Hematopoietic multipotent progenitor cell treated with erythropoietin and hydrocortisone succinate and interleukin-3 and kit ligand, for 6 days (in vitro differentiated cells): ENCODE results near the gene ARAP1.
A peak's percentile ranks its signal among the peaks of the same experiment; 100 is the strongest.
"Not testable (repeated sequence)": the region's sequence is repeated elsewhere in the genome, so short reads cannot be mapped to it uniquely, and the experiment has no call there.

Experiments
- DNase-seq: peaks from one replicate; pipeline ENCODE4 v3.0.0-alpha.2; 2015

Gene ARAP1

DNA sequence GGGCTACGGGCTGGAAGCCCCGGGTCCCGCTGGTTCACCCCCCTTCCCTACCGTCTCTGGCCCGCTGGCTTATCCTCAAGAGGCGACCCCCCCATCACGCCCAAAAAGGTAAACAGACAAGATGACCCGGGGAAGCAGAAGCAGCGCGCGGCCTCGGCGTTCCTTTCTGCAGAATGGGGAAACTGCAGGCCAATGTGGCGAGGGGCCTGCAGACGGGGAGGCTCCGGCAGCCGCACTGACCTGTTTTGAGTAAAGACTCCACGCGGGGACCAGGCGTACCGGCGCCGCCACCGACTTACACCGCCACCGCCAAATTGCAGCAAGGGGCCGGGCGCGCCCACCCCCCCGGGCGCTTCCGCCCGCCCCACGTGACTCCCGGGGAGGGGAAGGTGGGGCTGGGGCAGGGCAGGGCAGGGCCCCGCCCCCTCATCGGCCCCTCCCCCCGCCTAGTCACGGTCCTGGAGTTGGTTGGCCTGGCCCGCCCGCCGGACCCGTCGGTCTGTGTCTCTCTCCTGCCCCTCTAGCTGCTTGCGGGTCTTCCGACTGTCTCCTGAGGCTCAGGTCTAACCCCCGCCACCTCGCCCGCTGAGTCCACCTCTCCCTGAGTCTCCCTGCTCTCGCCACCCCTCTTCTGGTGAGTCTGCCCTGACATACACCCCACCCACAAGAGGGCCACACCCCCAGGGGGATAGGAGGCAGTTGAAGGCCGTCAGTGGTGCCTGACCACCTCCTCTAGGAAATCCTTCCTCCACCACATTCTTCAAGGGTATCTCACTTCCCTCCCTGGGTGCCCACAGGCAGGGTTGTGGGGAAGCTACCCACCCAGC, at the start of gene ARAP1:
TSS of gene ARAP1 (minus strand) at position 321 of the 827 bp plus-strand sequence. CDS start 25,280 bp downstream, outside the sequence.
- DNase-seq, result peak; percentile 88

DNA sequence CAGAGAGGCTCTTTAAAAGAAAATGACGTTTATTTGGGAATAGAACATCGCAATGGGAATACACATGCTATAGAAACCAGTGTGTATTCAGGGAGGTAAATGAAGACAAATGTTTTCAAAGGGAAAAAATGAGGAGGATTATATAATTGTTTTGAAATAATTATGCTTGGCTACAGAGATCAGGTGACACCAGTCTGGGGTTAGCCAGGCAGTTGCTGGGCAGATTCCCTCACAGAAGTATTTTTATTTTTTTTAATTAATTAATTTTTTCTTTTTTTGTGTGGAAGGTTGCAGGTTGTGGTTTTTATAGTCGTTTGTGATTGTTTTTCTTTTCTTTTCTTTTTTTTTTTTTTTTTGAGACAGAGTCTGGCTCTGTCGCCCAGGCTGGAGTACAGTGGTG, 47.2 kb upstream of the ARAP1 start:
- peak; percentile 8 for DNase-seq

DNA sequence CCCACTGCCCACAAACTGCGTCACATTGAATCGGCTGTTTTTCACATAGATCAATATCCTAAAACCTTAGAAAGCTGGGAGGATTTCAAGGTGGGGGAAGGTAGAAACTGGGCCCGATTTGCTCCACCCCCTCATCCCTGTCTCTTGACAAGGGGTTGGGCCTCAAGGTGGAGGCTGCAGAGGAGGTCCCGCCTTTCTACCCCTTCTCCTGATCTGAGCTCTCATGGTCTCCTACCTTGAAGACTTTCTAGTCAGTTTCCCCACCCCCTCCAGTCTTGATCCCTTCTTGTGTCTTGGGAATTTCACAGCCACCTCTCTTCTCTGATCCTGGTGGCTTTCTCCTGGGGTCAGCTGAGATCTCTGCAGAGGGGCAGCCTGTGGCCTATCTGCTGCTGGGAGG, 46.2 kb upstream of the ARAP1 start:
- no peak for DNase-seq

DNA sequence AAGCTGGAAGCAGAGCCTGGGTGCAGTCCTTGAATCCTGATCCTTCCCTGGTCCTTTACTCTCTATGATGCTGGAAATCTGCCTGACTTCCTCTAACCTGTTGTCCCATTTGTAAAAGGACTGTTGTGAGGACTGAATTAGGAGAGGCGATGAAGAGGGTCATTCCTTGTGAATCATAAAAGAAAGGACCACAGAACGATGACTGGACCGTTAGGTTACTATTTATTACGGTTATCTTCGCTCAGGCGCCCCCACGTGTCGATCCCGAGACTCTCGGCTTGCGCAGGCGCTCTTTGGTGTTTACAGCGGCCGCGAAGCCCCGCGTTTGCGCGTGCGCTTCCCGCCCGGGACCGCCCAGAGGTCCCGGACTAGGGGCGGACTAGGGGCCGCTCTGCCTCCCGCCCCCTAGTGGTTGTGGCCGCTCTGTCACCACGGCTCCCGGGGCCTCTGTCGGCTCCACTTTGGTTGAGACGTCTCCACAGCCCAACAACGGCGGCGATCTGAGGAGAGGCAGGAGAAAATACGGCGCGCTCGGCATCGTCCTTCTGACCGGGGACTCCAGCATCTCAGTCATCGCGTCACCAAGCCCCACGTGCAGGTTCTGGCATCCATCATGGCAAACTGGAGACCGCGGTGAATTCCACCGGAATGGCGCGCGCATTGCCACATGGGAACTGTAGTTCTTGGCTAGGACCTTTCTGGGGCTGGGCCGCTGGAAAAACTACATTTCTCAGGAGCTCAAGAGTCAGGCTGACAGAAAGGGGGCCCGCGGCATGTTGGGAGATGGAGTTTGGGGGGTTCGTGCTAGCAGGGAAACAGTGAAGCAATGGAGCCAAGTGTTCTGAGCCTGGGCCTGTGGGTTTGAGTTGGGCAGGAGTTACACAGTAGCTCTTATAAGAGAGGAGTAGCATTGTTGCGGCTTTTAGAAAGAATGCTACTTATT, 41.5 kb upstream of the ARAP1 start, which contains the start of gene STARD10:
TSS of gene STARD10 (minus strand) at position 623 of the 943 bp plus-strand sequence. CDS start 12,866 bp downstream, outside the sequence.
- DNase-seq, result peak; percentile 99

DNA sequence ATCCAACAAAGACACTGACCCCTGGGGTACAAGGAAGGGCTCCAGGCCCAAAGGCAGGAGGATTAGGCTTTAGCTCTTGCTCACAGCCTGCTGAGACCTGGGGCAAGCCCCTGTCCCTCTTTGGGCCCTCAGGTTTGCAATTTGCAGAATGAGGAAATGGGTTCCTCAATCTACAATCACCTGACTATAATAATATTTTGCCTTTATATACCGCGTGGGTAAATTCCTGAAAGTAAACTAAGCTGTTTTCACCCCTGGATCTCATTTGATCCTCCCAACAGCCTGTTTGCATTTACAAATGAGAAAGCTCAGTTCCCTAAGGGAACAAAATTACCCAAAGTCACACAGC, 40.8 kb upstream of the ARAP1 start:
- DNase-seq, result no peak

DNA sequence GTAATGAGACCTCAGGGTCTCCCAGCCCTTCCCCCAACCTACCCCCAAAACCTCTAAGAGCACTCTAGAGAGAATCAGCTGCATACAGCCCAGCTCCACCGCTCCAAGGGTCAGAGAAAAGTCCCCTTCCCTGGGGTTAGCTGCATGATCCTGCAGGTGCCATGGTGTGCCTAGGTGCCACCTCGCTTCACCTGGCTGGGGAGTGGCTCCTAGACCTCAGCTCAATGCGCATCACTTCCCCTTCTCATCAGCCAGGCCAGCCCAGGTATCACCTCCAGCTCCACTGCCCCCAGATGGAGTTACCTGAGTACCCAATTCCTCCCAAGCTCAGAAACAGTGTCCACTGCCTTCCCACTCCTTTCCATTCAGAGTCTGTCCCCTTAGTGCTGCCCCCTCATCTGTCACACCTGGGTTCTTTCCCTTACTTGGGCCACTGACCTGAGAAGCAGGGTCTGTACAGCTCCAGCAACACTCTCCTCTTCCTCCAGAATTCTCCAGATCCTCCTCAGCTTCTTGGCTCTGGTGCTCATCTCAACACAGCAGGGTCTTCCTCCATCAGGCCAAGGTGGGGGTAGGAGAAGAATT, 40.3 kb upstream of the ARAP1 start:
- no peak for DNase-seq

DNA sequence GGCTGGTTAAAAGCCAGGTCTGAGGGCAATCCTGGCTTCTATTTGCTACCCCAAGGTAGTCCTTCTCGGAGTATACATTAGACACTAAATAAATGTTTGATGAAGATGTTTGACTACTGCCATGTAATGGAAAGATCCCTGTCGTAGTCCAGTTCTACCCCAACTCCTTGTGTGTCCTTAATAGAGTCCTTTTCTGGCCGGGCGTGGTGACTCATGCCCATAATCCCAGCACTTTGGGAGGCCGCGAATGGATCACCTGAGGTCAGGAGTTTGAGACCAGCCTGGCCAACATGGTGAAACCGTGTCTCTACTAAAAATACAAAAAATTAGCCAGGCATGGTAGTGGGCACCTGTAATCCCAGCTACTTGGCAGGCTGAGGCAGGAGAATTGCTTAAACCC, 39.0 kb upstream of the ARAP1 start:
- not testable (repeated sequence) for DNase-seq

DNA sequence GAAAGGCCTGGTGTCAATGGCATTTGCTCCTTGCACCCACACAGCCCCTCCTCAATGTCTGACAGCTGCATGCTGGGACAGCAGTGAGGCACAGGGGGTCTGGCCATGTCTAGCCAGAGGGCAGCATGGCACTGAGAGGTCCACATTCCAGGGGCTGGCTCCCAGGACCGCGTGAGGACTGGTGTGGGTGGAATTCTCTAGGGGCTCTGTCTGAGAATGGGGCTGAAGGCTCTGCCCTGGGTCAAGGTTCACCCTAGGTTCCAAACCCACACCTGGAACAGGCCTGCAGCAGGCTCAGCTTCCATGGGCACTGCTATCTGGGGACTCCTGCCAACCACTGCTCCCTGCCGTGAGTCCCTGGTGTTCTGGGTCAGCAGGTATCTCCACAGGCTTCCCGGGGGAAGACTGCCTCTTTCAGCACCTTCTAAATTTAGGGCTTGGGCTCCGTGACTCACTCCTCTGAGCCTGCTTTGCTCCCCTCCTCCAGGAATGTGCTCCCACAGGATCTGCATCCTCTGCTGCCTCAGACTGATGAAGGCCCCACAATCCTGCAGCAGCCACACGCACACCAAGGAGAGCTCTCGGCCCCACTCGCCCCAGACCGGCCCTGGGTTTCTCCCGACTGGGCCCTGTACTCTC, 37.4 kb upstream of the ARAP1 start:
- no peak for DNase-seq

DNA sequence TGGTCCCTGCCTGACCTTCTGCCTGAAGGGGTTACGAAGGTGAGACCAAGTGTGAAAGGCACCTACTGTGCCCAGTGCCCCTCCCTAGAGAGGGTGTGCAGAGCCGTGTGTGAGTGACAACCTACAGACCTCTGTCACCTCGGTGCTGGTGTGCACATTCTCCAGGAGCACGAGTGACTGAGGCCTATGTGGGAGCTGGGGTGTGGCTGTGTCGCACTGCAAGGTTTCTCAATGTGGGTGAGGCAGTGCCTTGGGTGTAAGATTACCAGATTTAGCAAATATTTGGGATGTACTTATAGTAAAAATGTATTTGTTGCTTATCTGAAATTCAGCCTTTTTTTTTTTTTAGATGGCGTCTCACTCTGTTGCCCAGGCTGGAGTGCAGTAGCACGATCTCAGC, 36.0 kb upstream of the ARAP1 start:
- no peak for DNase-seq

DNA sequence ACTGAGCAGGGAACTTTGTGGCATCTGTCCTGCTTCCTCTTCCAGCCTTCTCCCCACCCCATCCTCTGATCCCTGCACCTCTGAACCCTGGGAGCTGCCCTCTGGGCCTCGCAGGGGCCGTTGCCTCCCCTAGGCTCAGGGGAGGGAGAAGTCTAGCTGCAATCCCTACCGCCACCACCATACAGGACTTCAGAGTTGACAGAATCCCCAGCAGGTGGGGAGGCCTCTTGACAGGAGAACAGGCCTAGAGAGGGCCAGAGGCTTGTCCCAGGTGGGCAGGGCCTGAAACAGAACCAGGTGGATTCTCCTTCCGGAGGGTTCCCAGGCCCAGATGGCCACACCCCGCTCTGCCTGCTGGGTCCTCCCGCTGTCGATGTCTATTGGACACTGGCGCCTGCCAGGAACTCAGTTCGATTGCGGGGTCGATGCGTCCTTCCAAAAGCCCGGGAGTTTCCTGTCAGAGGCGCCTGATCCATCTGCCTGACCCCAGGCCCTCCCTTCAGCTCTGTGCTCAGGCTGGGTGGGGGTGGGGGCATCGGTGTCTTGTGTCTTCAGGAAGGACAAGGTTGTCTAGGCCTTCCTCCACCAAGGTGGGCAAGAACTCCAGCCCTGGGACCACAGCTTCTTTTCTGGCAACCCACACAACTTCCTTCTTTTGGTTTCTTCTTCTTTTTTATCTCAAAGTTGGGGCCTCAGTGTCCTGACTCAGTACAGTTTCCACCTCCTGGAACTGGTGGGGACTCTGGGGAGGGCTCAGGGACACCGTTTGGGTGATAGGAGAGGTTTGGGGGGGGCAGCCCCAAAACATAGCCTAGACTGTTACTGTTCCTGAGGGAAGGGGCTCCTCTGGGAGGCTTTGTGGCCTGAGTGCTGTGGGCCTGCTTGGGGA, 35.3 kb upstream of the ARAP1 start:
- peak; percentile 69 for DNase-seq

DNA sequence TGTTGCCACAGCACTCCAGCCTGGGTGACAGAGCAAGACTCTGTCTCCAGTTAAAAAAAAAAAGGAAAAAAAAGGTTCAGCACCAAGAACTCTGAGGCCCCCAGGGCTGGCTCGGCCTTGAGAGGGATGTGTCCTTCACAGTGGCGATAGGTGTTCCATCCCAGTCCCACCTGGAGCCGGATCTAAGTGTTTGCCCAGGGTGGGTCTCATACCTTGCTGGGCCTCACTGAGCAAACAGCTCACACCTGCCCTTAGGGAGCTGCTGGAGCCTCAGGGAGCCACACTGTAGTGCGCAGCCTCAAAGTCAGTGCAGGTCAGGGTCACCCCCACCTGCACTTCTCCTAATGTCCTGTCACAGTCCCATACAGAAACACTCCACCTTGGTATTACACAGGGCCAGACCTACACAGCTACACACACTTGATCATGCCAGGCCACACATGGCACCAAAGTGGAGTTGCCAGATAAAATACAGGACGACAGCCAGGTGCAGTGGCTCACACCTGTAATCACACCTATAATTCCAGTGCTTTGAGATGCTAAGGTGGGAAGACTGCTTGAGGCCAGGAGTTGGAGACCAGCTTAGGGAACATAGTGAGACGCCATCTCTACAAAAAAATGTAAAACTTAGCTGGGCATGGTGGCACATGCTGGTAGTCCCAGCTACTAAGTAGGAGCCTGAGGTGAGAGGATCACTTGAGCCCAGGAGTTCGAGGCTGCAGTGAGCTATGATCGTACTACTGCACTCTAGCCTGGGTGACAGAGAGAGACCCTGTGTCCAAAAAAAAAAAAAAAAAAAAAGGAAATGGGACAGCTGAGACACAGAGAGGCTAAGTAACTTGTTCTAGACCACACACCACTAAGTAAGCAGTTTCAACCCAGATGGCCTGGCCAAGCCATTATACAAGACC, 34.4 kb upstream of the ARAP1 start:
- no peak for DNase-seq

DNA sequence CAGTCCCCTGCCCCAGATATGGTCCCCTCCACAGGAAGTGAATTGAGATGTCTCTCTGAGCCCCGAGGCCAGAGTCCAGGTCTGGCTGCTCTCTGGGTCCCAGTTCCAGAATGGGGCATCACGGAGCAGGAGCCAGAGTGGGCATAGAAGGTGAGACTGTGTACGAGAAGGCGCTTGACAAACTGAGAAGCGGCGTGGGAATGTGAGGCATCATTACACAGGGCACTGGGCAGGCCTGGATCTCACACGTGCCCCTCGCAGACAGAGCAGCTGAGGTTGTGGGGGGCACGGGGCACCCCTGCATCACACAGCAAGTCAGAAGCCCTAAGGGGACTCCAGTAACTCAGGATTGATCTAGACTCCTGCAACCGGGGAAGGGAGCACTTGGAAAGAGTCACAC, 32.5 kb upstream of the ARAP1 start:
- DNase-seq, result no peak

DNA sequence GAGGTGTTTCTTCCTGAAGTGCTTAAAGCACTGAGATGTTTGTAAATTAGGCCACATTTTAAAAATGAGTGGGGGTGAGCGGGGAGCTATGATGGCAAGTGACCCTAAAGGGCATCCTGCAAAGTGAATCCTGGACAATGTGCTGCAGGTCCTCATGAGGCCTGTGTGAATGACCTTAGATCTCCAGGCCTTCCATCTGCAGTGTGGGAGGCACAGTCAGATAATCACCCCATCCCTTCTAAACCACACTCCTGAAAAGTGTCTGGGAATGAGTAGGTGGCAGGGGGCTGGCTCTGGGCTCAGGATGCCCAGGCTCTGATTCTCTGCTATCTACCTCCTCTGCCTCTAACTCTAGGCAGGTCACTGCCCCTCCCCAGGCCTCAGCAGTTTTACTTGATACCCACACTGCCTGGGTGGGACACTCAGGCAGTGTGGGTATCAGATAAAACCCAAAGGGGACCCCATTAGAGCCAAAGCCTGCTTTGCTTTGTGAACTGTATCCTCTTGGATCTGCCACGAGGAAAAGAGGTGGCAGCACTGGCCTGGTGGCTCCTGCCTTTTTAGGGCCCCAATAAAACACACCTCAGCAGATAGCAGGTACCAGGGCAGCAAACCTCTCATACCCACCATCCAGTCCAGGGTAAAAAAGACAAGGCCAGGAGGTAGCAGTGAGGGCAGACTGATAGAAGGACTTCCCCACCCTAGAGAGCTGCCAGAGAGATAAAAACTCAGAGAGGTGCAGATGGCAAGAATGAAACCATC, 31.1 kb upstream of the ARAP1 start:
- no peak for DNase-seq

DNA sequence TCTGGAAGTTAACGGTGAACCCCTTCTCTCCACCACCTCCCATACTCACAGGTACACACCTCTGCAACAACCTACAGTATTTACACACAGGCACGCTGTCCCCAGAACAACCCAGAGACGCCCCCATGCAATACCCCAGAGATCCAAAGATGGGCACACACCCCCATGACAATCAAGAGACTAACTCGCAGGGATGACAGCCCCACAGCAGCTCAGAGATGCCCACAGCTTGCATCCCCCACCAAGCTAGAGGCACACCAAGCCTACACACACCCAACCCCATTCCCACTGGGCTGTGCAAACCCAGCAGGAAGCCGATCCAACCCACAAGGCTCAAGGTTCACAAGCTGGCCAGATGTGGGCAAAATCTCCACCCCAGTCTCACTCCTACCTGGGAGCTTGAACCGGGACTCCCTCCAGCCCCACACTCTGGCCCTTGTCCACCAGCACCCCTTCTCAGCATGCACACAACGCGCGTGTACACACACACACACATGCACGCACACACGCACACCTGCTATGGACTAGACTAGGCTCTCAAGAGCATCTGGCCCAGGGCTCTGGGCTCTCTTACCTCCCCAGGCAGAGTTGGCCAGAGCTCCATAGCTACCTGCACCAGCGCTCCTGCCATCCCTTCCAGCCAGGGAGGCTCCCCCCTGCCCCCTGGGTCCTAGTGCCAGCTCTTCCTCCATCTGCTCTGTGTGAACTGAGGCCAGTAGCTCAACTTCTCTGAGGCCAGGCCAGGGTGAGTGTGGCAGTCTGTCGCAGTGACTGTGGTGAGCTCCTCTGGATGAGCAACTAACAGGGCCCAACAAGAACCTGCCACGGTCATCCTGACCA, 30.1 kb upstream of the ARAP1 start:
- no peak for DNase-seq

DNA sequence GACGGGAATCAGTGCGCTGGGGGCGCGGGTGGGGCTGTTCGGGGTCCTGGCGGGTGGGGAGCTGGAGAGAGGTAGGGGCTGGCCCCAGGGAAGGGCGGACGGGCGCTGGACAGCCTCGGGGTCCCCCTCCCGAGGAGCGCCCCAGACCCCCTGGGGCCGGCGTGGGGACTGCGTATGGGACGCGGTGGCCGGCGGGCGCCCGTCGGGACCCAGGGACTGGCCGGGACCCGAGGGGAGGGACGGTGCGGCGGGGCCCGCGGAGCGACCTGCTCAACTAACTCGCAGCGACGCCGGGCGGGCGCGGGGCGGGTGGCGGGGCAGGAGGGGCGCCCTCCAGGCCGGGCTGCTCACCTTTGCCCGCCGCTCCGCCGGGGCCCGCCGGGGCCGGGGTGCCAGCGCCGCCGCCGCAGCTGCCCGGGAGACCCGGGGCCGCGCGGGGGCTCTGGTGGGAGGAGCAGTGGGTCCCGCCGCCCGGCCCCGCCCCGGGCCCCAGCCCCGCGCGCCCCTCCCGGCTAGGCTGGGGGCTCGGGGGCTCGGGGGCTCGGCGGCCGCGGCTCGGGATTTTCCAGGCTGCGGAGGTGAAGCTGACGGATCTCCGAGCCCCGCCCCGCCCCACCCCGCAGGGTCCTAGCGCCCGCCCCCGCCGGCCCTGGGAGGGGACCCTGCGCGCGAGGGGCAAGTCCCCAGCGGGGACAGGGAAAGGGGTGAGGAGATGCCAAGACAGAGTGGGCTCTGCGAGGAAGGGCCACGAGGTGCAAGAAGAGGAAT, 29.3 kb upstream of the ARAP1 start:
- DNase-seq, result peak; percentile 45

DNA sequence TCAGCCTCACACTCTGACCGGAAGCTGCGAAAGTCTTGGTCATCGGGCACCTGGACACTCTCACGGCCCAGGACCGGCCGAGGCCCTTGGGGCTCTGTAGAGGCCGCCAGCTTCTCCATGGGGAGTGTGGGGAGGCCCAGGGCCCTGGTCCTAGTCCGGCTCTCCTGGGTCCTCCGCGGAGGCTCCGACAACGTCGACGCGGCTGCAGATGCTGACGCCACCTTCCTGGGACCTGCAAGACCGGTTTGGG, 28.8 kb upstream of the ARAP1 start:
- DNase-seq, result no peak

DNA sequence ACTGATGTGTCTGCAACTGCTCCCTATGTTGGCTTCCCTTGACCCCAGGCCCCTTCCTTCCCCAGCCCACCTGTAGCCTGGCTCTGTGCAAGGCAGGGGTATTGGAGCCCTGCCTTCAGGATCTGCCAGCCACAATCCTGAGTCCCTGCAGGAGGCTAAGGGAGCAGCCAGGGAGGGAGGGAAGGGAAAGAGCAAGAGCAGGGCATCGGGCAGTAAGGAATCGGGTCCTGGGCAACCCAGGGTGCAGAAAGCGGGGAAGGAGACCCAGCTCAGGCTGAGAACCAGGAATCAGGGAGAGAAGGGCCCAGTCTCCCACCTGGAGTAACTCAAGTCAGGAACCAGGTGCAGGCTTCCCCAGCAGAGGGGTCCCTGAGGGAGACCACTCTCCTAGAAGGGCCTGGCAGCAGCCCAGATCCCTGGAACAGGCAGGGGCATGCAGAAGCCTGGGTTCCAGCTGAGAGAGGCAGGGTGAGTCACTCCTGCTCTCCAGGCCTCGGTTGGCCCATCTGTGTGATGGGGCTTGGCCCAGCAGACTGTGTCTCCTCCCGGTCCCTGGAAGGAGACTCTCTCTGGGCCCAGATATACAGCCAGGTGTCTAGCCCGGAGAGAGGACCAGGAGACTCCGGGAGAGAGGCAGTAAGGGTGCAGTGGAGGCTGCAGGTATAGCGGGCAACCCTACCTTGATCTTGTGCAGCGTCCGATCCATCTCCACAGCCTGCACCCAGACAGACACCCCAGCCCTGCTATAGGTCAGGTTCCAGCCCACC, 28.3 kb upstream of the ARAP1 start:
- DNase-seq, result no peak
